ENCODE measurements around the gene TMEM53.
"Not testable (repeated sequence)": the region's sequence is repeated elsewhere in the genome, so short reads cannot be mapped to it uniquely, and the experiment has no call there.

The TMEM53 gene

DNA sequence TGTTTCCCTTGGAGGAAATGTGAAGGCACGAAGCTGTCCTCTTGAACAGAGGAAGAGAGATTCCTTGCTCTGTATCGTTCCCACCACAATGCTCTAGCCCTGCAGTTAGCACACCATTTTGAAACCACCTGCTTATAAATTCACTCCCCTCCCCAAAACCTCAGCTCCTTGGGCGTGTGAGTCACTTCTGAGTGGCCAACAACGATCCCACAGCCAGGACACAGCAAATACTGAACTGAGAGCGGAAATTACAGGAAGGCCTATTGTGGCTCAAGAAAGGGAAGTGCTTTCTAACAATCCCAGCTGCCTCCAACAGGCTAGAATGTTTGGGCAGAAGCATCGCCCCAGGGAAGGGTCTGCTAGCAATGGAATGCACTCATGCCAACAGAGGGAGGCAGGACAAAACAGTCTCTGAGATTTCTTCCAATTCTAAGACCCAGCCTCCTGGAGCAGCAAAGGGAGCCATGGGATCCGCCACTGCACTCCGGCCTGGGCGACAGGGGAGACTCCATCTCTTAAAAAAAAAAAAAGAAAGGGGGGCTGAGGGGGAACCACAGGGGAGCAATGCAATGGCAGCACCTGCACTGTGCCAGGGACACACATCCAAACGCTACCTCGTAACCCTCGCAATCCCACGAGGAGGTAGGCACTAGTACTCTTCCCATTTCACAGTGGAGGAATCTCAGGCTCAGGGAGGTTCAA is 1.9 kb downstream of the TMEM53 start:
- DNase-seq = peak; percentile 94

DNA sequence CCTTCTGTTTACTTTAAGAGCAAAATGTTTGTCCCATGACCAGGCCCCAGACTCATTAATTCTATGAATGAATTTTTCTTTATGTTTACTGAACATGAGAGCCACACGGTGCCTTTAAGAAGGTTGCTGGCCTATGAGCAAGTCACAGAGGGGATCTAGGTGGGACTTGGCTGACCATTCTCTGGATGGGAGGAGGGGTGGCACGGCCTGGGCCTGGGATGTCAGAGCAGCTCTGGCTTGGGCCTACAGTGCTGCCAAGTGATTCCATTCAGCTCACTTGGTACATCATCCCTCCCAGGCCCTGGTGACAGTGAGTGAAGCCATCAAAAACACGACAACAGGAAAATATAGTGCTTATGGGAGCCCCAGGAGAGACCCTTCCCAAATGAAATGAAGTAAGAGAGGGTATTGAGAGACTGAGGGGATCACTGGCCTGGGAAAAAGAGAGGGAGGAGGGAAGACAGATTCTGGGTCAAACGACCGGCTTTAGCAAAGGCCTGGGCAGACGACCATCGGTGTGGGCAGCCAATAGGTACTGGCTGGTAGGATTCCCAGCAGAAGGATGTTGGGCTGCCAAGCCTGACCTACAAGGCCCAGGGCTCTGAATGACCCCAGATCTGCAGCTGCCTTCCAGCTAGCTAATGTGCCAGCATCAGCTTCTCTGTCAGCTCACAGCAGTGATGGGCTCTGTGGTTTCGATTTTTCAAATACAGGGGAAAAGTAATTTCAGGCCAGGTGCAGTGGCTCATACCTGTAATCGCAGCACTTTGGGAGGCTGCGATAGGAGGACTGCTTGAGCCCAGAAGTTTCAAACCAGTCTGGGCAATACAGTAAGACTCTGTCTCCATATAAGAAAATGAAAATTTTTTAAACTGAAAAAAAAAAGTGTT is 3.3 kb downstream of the TMEM53 start:
- DNase-seq = no peak

DNA sequence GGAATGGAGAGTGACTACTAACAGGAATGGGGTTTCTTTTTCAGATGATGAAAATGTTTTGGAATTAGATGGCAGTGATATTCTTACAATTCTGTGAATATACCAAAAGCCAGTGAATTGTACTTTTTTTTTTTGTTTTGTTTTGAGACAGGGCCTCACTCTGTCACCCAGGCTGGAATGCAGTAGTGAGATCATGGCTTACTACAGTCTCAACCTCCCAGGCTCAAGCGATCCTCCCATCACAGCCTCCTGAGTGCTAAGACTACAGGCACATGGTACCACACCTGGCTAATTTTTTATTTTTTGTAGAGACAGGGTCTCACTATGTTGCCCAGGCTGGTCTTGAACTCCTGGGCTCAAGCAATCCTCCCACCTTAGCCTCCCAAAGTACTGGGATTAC is 7.6 kb downstream of the TMEM53 start:
- DNase-seq = not testable (repeated sequence)

- peak; percentile 71 for DNase-seq
Observed at GRCh38 chr1:44664730-44665370, 9.4 kb downstream of the TMEM53 start.

- DNase-seq = no peak
Observed at GRCh38 chr1:44663417-44663816, 10.9 kb downstream of the TMEM53 start.

- no peak for DNase-seq
Observed at GRCh38 chr1:44662683-44663030, 11.6 kb downstream of the TMEM53 start.

- DNase-seq = no peak
Observed at GRCh38 chr1:44661781-44662682, 12.2 kb downstream of the TMEM53 start.

DNA sequence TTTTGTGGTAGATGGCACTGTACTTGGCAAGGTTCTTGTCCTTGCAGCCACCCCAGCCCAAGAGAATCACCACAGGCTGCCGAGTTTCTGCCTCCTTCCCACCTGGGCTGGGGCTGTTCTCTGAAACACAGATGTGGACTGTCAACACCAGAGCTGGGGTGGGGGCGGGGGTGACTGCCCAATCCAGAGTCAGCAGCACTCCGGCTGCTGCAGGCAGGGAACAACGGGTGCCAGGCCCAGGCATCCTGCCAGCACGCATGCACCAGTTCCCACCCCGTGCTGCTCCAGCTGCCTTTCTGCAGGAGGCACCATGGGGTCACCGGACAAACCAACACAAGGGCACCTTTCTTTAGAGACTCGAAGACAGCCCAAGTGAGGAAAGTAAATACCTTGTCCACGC is 14.1 kb downstream of the TMEM53 start:
- DNase-seq = no peak

- no peak for DNase-seq
Observed at GRCh38 chr1:44659566-44659965, 14.7 kb downstream of the TMEM53 start.

- peak; percentile 26 for DNase-seq
Observed at GRCh38 chr1:44655609-44656008, 18.7 kb downstream of the TMEM53 start.

- DNase-seq = no peak
Observed at GRCh38 chr1:44654621-44655187, 19.6 kb downstream of the TMEM53 start.

DNA sequence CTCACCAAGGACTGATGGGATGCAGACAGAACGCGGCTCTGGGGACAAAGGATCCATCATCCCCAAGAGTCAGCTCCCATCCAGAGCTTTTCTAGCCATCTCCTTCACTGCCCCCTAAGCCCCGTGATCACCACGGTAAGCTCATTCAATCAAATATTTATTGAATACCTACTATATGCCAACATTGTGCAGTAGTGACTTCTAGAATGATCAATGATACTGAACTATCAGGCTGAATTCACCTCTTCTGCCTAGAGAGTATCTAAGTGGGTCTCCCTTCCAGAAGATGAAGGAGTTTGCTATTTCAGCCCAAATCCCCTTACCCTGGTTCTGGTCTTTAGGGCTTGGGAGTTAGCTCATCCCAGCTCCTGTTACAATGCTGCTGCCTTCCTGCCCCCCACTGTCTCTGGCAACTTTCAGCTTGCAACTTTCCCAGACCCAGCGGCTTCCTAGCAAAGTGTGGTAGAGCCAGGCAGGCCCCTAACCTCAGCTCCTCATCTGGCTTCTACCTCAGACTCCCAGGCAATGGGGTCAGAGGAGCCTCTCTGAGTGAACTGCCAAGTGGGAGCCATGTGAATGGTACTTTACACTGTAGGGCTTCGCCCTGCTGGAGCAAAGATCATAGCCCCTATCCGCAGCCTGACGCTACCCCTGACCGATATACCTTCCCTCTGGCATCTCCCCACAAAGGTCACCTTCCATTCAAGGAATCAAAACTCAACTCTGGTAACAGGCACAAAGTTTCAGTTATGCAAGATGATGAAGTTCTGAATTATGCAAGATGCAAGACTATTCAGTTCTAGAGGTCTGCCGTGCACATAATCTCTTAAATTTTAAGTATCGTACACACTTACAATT is 20.9 kb downstream of the TMEM53 start:
- no peak for DNase-seq

DNA sequence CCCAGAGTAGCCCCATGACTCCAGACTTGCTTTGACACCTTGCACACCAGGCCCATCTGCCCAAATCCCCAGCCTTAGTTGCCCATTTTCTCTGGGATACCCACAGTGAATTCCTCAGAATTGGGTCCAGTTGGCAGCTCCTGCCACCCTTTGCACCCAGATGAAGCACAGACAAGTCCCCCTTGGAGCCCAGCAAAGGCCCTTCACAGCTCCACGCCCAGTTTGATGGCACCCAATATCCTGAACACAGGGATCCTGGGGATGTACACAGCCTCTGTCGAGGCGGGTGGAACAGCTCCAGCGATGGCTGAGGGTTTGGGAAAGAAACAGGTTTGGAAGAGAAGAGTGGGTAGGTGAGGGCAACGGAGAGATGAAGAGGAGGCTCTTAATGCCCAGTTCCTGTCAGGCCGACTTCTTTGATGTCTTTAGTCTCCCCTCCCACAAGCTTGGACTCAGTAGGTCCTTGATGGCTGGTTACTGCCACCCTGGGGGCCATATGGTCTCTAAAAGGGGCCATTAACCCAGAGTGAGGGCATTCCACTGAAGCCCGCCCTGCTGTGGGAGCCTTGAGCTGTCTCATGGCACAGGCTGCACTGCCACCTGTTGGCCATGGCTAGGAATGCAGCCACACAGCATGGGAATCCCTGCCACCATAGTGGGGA is 21.7 kb downstream of the TMEM53 start:
- peak; percentile 69 for DNase-seq

DNA sequence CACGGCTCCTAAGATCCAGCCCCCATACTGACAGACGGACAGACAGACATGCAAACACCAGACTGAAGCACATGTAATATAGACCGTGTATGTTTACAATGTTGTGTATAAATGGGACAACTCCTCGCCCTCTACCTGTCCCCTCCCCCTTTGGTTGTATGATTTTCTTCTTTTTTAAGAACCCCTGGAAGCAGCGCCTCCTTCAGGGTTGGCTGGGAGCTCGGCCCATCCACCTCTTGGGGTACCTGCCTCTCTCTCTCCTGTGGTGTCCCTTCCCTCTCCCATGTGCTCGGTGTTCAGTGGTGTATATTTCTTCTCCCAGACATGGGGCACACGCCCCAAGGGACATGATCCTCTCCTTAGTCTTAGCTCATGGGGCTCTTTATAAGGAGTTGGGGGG is 23.2 kb downstream of the TMEM53 start:
- no peak for DNase-seq

- no peak for DNase-seq
Observed at GRCh38 chr1:44650159-44650831, 24.0 kb downstream of the TMEM53 start.

DNA sequence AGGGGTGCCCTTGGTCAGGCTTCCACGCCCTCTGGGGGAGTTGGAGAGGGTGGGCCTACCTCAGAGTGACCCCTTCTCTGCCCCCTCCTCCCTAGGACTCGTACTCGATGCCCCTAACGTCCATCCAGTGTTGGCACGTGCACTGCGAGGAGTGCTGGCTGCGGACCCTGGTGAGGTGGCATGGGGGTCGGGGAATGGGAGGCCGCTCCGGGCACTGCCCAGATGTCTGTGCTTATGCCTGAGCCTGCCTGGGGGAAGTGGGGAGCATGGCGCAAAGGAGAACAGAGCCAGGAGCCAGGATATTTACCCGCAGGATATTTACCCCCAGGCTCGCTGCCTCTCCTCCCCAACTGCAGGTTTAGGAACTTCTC is 24.5 kb downstream of the TMEM53 start:
- DNase-seq = no peak

DNA sequence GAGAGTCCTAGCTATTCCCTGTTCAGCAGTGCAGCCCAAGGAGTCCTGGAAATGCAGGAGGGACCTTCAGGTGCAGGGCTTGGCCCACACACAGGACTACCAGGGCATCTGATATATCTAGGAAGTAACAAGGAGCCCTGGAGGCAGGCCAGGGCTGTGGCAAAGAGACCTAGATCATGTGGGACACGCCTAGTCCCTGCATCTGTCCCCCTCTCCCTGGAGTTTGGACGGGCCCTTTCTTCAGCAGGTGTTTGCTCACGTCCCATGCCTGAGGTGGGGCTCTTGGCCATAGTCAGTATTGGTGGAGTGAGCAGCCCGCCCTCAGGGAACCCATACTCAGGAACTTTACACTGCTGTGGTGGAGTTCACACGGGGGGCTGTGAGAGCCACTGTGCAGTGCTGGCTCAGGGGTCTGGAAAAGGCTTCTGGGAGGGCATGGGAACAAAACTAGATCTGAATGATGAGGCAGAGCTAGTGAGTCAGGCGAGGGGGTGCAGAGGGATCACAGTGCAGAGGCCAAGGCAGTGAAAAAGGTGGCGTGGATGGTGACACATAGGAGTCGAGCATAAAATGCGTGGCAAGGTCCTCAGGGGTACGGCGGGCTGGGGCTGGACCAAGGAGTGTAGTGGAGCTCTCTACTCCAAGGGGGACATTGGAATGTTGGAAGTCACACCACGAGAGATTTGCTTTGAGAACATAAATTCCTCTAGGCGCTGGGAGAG is 25.6 kb downstream of the TMEM53 start:
- no peak for DNase-seq

DNA sequence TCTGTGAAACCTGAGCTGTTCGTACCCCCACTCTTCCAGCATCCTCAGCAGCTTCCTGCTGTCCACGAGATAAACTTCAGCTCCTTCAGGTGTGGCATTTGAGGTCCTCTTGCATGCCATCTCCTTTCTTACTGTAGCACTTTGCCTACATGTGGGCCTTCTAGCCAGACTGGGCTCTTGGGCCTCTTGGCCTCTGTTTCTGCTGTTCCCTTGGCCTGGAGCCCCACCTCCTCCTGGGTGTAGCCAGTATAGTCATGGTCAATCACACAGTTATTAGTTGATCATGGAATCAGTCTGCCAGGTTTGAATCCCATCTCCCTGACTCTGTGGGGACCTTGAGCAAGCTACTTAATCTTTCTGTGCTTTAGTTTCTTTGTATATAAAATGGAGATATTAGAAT is 26.4 kb downstream of the TMEM53 start:
- DNase-seq = no peak

DNA sequence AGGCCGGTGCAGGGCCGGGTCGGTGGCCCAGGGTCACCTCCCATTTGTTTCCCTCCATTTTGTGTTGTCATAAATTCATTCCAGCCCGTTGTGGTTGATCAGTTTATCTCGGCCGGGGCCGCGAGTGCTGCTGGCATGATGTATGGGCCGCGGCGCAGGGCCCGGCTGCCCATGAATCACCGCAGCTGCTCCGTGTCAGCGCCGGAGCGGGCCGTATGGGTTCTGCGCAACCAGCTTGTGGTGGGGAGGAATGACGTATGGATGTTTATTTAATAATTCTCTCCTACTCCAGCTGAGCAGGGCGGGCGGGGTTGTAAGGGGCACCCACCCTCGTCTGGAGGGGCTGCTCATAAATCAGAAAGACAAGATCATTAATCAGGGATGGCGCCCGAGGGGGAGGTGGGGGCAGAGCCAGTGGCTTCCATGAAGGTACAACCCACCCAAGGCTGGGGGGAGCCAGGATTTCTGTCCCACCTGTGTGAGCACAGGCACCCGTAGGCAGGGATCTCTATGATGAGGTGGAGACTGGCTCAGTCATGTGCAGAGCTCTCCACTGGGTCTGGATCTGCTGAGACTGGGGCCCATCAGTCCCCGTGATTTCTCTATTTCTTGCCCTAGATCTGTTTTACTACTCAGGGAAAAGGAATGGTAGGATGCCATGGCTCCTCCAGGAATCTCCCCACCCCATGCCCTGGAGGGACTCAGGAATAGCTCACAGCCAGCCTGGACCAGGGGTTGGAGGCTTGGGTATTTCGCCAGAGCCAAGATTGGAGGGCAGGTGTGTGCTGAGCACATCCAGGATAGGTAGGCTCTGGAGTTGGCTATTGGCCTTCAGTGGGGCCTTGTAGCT is 27.8 kb downstream of the TMEM53 start:
- DNase-seq = no peak
